ENCODE data around the gene FARS2.

Gene FARS2

GRCh38 chr6:5706124-5707033 is 445.1 kb downstream of the FARS2 start:
- peak; percentile 43 for DNase-seq

- DNase-seq: no peak
These were observed 446.1 kb downstream of the FARS2 start for GRCh38 chr6:5707281-5708045.

GRCh38 chr6:5710516-5710915 is 449.2 kb downstream of the FARS2 start:
- no peak for DNase-seq

GRCh38 chr6:5710936-5711335 is 449.6 kb downstream of the FARS2 start:
- DNase-seq: no peak

GRCh38 chr6:5712349-5713215 is 451.3 kb downstream of the FARS2 start:
- no peak for DNase-seq

GRCh38 chr6:5713519-5713918 is 452.2 kb downstream of the FARS2 start:
- DNase-seq: no peak

- DNase-seq: no peak
These were observed 457.1 kb downstream of the FARS2 start for GRCh38 chr6:5718231-5718947.

GRCh38 chr6:5723841-5724691 is 462.8 kb downstream of the FARS2 start:
- no peak for DNase-seq

- no peak for DNase-seq
These were observed 463.6 kb downstream of the FARS2 start for GRCh38 chr6:5724911-5725310.

- DNase-seq: no peak
These were observed 465.8 kb downstream of the FARS2 start for GRCh38 chr6:5726976-5727718.

GRCh38 chr6:5728351-5729079 is 467.2 kb downstream of the FARS2 start:
- DNase-seq: no peak

GRCh38 chr6:5729080-5729434 is 467.7 kb downstream of the FARS2 start:
- DNase-seq: no peak

GRCh38 chr6:5729813-5730517 is 468.7 kb downstream of the FARS2 start:
- DNase-seq: no peak

- DNase-seq: no peak
These were observed 469.4 kb downstream of the FARS2 start for GRCh38 chr6:5730585-5731263.

GRCh38 chr6:5731435-5731834 is 470.1 kb downstream of the FARS2 start:
- no peak for DNase-seq

- no peak for DNase-seq
These were observed 471.2 kb downstream of the FARS2 start for GRCh38 chr6:5732496-5732895.

- no peak for DNase-seq
These were observed 474.9 kb downstream of the FARS2 start for GRCh38 chr6:5736016-5736738.

- no peak for DNase-seq
These were observed 476.1 kb downstream of the FARS2 start for GRCh38 chr6:5737460-5737859.
